NCI-H128 (cell line): ENCODE measurements around the gene BATF.
"Not testable (repeated sequence)": the region's sequence is repeated elsewhere in the genome, so short reads cannot be mapped to it uniquely, and the experiment has no call there.

Source experiments
- DNase-seq: peaks from one replicate; lab custom pipeline; 2025; ENCODE audit not compliant: unreplicated experiment; lab: John Stamatoyannopoulos, UW

BATF gene, protein sequence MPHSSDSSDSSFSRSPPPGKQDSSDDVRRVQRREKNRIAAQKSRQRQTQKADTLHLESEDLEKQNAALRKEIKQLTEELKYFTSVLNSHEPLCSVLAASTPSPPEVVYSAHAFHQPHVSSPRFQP

DNA sequence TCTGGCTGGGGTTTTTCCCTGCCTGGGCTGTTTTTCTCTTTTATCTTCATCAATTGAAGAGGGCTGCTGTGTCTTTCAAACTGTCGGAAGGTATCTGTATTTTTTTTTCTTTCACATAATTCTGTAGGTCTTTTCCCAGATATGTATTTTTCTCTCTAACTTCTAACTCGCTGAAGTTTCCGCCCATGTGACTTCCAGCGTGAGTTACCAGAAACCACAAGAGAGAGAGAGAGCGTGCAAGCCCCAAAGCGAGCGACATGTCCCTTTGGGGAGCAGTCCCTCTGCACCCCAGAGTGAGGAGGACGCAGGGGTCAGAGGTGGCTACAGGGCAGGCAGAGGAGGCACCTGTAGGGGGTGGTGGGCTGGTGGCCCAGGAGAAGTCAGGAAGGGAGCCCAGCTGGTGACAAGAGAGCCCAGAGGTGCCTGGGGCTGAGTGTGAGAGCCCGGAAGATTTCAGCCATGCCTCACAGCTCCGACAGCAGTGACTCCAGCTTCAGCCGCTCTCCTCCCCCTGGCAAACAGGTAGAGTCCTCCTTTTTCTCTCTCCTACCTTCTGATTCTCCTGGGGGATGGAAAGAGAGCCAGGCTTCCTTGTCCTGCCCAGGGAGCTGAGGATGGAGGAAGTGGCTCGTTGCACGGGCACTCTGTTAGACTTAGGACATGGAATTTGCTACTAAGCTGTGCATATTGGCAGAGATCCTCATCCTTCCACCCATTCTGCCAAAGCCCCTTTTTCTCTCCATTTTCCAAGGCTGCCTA is at the start of gene BATF:
Gene BATF (plus strand): TSS at position 246 of the 759 bp plus-strand sequence. CDS start 214 bp downstream, at position 460.
- DNase-seq = no peak

DNA sequence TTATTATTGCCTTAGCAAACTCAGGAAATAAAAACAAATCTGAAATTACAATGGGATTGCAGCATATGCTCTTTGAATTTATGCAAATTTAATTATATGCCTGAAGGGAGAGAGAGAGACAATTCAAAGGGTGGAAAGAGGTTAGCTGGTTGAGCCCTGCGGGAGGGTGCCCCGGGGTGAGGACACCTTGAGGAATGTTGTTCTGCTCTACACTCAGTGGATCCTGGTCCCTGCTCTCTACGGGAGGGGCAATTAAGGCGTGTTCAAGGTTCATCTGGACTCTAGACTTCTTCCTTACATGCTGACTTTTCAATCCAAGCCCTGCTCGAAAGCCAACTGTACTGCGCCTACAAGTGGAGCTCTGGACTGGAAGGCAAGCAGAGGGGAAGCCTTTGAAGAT is 48.1 kb upstream of the BATF start:
- not testable (repeated sequence) for DNase-seq

DNA sequence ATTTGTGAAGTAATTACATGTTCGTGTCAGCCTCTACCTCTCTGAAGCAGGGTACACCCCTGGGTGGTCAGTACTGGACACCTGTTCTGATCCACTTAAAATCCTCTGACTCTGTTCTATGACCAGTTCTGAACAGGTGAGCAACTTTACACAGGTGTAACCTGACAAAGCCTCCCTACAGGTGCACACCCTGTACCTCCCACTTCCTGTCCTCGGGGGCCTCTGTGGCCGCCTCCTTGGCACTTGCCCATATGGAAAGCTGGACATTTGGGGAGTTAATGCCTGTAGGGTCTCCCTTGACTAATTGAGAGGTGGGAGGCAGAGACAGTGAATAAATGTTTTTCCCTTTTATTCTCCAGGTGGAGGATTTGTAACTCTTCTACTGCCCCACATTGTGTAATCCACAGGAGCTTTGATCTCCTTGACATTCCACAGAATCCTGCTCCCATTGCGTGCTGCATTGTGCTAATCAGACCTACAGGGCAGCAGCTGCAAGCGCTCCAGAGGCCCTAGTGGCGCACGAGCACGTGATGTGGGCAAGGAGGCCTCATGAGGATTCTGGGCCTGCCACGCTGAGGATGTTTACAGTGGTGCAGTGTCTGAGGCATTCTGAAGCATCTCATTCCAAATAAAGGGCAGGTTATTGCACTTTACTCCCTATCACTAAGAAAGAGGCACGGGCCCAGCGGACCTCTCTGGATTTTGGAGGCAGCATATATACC is 45.8 kb upstream of the BATF start:
- no peak for DNase-seq

DNA sequence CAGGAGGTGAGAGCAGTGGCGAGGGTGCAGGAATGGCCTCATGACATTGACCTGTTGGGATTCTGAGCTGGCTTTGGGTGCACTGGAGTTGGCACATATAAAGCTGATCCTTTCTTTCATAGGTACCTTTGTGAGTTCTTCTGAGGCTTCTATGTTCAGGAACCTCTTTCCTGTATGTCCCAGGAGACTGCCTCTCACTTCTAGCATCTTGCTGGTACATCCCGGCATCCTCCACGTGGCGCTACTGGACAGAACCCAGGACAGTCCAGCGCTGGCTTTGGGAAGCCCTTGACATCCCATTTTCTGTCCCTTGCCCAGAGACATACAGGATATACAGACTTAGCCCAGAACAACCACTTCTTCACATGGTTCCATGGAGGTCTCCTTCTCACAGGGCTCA is 44.4 kb upstream of the BATF start:
- no peak for DNase-seq

DNA sequence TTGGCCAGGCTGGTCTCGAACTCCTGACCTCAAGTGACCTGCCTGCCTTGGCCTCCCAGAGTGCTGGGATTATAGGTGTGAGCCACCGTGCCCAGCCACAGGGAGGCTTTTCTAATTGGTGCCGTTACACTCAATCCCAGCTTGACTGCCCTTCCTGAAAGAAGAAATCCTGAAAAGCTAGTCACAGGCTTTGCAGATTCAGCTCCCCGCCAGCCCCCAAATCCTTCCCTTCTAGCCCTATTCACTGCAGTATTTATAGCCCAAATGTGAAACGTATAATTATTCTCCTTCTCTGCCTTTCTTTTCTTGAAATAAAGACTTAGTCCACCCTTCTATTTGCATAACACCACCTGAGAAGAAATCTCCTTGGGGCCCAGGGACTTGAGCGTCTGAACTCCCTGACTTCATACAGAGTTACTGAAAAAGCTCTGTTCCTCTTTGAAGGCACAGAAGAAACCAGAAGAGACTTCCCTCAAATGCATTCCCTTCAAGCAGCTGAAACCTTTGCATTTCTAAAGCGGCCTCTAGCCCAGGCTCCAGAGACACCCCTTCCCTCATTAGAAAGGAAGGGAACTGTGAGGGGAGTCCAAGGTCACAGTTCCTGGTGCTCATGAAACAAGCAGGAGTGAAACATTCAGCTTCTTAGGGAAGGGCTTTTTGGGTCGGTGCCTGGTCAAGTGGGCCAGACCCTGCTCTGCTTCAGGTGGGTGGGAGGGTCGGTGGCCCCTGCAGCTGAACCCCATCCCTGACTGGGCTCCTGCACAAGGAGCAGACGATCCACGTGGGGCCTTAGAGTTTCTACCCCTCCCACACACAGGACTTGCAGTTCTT is 42.3 kb upstream of the BATF start:
- no peak for DNase-seq

DNA sequence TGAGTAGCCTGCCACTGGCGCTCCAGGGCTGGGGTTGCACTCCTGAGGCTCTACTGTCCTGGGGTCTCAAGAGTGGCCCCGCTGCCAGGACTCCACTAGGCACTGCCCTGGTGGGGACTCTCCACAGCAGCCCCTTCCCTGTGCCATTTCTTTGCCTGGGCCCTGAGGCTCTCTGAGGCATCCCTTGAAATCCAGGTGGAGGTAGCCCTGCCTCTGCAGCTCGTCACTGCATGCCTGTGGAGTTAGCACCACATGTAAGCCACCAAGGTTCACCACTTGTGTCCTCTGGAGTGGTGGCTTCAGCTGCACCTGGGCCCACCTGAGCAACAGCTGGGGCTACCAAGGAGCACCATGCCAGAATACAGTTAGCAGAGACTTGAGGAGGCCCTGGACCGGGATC is 39.9 kb upstream of the BATF start:
- DNase-seq = no peak

DNA sequence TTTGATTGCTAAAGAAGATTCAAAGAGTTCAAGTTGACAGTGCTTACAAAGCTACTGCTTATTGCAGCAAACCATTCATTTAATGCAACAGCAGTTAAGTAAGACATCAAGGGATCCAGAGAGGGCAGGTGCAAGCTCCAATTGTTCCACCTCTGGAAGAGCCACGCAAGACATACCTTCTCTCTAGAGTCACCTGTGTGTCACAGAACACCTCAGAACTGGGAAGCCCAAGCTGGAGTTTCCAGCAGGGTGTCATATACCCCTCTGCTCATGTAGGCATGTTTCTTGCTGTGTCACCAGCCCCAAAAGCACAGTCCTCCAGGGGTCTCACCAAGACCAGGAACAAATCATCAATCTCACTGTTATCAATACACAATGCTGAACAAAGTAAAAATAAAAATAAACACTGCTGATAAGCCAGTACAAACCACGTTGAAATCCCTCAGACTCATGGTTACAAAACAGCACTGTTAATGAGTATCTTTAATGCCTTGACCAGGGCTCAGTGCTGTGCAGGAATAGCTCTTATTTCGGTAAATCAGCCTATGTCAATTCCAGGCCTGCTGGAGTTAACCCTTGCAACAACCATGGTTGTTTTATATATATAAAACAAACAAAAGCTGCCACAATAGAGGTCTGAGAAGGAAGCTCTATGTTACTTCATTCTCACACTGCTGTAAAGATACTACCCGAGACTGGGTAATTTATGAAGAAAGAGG is 37.4 kb upstream of the BATF start:
- no peak for DNase-seq

DNA sequence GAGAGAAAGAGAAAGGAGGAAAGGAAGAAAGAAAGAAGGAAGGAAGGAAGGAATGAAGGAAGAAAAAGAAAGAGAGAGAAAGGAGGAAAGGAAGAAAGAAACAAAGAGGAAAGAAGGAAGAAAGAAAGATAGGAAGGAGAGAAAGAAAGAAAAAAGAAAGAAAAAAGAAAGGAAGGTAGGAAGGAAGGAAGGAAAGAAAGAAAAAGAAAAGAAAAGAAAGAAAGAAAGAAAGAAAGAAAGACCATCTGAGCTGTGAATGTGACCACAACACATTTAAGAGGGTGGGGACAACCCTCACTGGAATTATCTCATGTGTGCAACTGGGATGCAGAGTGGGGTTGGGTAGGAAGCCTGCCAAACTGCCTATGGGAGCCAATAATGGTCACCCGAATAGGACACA is 36.0 kb upstream of the BATF start:
- no peak for DNase-seq

DNA sequence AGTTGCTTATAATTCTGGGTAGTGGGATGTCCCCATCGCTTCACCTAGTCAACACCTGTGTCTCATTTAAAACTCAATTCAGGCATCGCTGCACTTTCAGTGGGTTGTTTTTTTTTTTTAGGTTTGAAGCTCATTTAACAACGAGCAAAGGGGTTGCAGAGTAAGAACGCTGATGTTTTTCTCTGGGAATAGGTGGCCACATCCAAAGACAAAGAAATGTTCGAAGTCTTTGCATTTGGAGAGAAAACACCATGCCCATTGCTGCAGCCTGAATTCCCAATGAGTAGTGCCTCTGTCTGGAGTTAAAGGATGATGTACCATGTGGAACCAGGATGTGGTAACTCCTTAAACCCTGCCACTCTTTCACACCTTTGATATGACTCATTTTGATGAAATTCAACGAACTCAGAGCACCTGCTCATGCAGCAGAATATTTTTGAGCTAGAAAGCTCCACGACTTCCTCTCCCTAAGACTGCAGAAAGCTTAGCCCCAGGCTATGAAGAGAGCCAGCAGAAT is 35.1 kb upstream of the BATF start:
- DNase-seq = no peak

DNA sequence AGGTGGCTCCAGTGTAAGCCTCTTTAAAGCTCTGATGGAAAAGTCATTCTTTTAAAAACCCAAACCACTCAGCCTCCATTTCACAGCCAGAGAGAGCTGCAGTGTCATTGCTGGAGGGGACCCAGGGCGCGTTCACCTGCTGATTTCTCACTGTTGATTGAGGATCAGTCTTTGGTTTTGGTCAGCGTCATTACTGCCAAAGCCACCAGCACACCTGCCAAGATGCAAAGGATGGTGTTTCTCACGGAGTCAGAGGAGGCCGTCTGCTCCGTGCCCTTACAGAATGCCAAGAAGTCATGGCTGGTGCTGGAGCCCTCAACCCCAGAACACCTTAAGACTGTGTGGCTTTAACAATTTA is 32.8 kb upstream of the BATF start:
- no peak for DNase-seq

DNA sequence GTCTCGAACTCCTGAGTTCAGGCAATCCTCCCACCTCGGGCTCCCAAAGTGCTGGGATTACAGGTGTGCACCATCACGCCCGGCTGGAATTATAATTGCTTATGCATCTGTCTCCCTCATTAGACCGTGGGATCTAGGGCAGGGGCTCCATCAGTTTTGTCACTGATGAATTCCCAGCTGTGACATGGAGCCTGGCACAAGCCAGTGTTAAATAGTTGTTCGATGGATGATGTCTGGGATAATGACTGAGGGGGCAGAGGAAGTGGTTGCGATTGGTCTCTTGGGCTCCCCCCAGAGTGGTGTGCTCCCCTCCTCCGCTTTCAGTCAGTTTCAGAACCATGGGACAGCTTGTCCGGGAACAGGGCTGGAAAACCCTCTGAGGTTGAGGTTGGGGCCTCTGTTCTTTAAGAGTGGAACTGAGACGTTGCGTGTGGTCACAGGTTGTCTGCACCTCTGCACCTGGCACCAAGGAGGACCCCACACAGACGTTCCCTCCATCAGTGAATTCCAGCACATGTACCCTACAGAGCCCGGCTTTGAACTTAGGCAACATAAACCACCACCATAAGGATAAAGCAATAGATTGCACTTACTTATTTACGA is 30.8 kb upstream of the BATF start:
- DNase-seq = no peak

DNA sequence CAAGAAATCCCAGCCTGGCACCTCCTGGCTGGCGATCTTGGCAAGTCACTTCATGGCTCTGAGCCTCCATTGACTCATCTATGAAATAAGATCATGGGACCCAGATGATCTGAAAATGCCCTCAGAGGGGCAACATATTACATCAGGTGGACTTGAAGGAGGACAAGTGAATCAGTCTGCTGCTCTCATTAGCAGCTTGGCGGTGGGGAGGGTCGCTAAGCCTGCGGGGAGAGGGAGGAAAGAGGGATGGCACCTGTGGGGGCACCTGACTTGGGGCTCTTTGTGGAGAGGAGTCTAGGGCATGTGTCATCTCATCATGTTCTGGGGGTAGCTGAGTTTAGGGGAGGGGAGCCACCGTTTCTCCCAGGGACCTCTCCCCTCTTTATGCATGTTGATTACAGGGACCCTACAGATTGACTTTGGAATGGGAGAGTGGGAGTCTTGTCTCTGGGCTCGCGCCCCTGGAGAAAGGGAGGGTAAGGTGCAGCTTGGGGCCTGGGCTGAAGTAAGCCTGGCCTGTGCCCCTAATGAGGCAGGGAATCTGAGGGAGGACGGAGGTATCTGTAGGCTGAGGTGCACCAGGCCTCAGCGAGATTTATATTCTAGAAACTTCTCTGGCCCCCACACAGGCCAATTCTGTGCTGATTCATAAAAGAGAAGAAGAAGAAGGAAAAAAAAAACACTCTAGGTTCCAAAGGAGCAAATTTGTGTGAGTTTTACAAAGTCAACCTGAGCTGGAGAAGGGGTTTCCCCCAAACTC is 29.3 kb upstream of the BATF start:
- DNase-seq = no peak

DNA sequence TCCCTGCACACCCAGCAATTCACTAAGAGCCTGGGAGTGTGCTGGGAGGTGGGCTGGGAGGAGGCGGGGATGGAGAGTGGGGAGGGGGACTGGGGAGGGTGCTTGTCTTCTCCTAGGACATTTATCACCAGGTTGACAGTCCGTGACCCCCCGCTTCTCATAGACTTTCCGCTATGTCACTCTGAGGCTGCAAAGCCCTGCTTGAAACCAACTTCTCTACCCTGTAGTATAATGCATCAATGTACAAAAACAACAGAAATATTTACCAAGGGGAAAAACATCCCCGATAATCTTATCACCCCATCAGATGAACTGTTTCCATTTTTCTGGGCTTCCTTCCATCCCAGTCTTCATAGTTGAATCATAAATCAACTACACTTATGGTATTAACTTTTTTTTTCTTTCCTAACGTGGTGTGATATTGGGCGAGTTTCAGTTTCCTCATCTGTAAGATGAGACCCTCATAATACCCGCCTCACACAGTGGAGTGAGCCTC is 28.6 kb upstream of the BATF start:
- DNase-seq = no peak

DNA sequence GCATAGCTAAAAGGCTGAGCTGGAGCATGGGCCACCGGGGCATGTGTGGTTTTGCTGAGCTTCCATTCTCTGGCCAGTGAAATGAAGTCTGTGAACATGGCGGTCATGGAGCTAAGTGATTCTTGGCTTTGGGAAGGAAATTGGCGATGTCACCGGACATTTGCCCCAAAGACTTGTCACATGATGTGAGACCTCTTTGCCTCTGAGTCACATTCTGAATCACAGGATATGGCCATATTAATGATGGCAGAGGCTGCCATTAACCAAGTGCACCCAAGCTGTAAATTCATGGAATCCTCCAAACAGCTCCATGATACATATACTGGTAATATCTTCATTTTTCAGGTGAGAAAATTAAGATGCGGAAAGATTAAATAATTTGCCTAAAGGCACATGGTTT is 27.4 kb upstream of the BATF start:
- no peak for DNase-seq

DNA sequence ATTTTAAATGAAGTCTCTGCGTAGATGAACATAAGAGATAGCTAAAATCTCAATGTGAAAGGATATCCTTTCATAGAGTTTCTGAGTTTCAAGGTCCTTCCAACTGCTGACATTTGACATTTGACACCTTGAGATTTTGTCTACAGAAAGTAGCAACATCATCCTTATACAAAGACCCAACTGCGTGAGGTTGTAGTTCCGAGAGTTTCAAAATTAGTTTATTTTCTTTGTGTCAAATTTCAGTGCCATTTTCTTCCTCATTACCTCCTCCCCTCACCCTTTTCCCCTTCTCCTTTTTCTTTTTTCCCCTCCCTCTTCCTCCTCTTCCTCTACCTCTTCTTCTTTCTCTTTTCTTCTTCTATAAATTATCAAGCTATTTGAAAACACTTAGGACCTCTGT is 26.9 kb upstream of the BATF start:
- DNase-seq = no peak

DNA sequence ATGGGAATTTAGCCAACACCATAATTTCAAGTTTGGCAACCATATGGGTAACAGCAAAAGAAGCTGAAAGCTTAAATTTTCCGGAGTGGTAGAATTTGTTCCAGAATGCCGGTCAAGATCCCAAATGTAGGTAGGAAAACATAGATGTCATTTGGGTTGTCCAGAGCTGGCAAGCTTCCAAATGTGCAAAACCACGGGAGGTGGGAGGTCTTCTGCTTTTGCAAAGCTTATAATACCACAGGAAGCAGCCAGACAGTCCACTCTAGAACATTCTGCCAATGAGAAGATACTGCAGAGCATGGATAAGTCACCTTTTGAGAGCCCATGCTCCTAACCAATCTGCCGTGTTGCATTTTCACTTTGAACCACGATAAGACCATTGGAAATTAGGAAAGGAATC is 26.4 kb upstream of the BATF start:
- DNase-seq = no peak

DNA sequence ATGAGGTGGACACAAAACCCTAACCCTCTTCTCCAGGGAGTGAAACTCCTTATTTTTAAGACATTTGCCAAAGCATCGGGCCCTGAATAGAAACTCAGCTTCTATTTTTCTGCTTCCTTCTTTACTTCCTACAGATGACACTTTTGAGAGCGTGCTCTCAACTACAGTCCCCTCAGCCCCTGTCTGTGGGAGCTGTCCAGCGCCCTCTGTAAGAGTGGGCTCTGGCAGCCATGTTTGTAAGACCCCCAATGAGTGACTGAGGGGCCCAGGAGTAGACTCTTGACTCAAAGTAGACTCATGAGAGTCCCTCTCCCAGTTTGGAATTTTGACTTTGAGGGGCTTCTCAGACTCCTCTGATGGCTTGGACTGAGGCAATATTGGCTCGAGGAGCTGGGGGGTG is 25.5 kb upstream of the BATF start:
- no peak for DNase-seq

DNA sequence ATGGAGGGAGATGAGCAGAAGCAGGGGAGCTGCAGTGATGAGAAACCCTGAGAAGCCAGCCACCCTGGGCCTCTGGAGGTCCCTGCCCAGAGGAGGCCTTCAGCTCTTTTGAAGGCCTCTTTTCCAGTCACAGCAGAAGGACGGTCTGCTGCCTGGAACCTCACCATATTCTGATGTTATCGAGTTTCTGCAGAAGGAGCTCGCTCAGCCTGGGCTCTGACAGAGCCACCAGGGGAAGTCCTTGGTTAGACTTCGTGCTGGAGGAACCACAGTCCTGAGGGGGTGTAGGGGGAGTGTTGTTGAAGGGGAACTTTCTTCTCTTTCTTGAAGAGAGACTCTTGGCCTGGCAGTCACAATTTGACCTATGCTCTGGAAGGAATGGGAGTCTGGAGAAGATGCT is 25.1 kb upstream of the BATF start:
- no peak for DNase-seq

DNA sequence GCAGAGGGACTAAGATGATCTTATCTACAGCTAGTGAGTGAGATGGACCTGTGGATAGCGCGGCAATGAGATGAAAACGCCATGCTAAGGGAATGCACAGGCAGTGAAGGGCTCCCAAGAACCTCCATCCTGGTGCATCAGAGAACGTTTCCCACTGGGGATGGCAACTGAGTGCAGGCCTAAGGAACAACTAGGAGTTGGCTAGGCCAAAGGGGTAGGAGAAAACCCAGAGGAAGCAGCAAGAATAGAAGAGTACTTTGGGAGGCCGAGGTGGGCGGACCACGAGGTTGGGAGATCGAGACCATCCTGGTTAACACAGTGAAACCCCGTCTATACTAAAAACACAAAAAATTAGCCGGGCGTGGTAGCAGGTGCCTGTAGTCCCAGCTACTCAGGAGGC is 24.6 kb upstream of the BATF start:
- no peak for DNase-seq
